ENCODE results near the gene ACOX3. TPM values are rescaled to one million over a fixed set of nuclear protein-coding genes. Genes with fewer than 3 reads are reported as not detected.
A peak's percentile ranks its signal among the peaks of the same experiment; 100 is the strongest.

ACOX3 gene
- total RNA-seq, 1 donor from 2014 or later = 30.4 TPM

DNA sequence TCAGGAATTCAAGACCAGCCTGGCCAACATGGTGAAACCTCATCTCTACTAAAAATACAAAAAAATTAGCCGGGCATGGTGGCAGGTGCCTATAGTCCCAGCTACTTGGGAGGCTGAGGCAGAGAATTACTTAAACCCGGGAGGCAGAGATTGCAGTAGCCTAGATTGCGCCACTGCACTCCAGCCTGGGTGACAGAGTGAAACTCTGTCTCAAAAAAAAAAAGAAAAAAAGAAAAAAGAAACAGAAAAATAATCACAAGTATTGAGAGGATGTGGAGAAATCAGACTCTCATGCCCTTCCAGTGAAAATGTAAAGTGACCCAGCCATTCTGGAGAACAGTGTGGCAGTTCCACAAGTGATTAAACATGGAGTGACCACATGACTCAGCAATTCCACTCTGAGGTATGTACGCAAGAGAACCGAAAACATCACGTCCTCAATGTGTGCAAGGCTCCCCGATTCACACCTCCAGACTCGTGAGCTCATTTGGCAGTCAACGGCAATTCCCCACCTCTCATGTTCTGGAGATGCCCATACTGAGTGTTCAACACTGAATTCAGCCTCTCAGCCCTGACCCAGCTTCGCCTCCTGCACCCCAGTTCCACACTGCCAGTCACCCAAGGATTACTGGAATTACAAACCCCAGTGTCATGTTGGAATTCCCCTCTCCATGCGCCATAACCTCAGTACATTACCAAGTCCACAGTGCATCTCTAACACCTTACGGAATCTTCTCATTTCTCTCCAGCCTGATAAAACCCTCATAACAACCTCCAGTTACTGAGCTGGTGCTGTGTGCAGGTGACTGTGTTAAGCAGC is 21.1 kb downstream of the ACOX3 start:
- H3K9me3 ChIP-seq = no peaks in the 10 kb centered on the region
- no peak for DNase-seq
- ATAC-seq = peak; percentile 87 to 96
- intact Hi-C loops (cut with DNase I) = no loop called here
- H3K36me3 ChIP-seq = peaks cover 22% of the 10 kb centered on the region
- H3K4me1 ChIP-seq = peaks cover 18% of the 10 kb centered on the region
- H3K27me3 ChIP-seq (ENCODE audit: low read depth) = no peaks in the 10 kb centered on the region
- no peak overlapping the region for H3K4me3 ChIP-seq
- no peak overlapping the region for H3K27ac ChIP-seq
- no peak for TF ChIP-seq CTCF (IDR thresholded peaks at IDR 0.05)

DNA sequence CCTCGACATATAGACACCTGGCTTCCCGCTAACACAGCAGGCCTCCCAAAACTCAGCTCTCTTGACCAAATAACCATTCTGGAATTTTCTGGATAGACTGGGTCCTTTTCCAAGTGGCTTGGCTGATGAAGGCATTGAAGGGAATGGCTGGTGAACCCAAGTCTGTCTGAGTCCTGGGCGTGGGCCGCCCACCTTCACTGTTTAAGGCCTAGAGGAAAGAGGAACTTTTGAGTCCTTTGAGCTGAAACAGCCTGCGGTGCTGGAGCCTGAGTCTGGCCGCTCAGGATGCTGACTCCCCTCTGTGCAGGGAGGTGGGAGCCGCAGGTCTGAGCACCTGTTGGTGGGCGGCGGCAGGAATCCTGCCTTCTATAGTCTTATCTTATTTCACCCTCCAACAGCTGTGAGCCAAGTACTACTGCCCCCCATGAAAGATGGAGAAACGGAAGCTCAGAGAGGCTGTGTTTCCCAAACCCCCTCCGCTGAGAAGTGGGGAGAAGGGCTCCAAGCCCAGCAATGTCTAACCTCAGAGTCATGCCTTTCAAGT is 23.4 kb downstream of the ACOX3 start:
- peaks cover 18% of the 10 kb centered on the region for H3K4me1 ChIP-seq
- ATAC-seq = no peak
- no peaks in the 10 kb centered on the region for H3K9me3 ChIP-seq
- intact Hi-C loops (cut with DNase I) = no loop called here
- H3K36me3 ChIP-seq = peaks cover 29% of the 10 kb centered on the region
- H3K4me3 ChIP-seq = no peak overlapping the region
- TF ChIP-seq CTCF (IDR thresholded peaks at IDR 0.05) = no peak
- H3K27ac ChIP-seq = no peak overlapping the region
- no peaks in the 10 kb centered on the region for H3K27me3 ChIP-seq (ENCODE audit: low read depth)
- no peak for DNase-seq

GRCh38 chr4:8414377-8414776 is 26.1 kb downstream of the ACOX3 start:
- TF ChIP-seq CTCF (IDR thresholded peaks at IDR 0.05) = no peak
- DNase-seq (no peak), ATAC-seq (no peak)
- Histone ChIP-seq H3K27me3 (ENCODE audit: low read depth) (no peaks in the 10 kb centered on the region), H3K4me1 (peaks cover 13% of the 10 kb centered on the region), H3K27ac (no peak overlapping the region), H3K9me3 (no peaks in the 10 kb centered on the region), H3K4me3 (no peak overlapping the region), H3K36me3 (peaks cover 42% of the 10 kb centered on the region)
- intact Hi-C loops (cut with DNase I) = no loop called here

DNA sequence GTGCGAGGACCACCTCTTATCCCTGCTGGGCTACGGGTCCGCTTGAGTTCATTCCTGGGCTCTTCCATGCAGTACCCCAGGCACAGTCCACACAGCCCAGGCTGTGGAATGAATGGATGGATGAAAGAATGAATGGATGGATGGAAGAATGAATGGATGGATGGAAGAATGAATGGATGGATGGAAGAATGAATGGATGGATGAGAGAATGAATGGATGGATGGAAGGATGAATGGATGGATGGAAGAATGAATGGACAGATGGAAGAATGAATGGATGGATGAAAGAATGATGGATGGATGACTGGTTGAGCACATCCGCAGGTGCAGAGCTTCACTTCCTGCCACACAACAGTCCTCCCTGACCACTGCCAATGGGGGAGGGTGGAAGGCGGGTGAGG is 28.2 kb downstream of the ACOX3 start:
- H3K36me3 ChIP-seq = peaks cover 52% of the 10 kb centered on the region
- no peak overlapping the region for H3K4me3 ChIP-seq
- peaks cover 3% of the 10 kb centered on the region for H3K4me1 ChIP-seq
- no peak for ATAC-seq
- H3K27me3 ChIP-seq (ENCODE audit: low read depth) = no peaks in the 10 kb centered on the region
- no peak overlapping the region for H3K27ac ChIP-seq
- no peak for TF ChIP-seq CTCF (IDR thresholded peaks at IDR 0.05)
- no peak for DNase-seq
- H3K9me3 ChIP-seq = no peaks in the 10 kb centered on the region
- intact Hi-C loops (cut with DNase I) = no loop called here

- Histone ChIP-seq H3K9me3 (no peaks in the 10 kb centered on the region), H3K27ac (no peak overlapping the region), H3K4me1 (no peaks in the 10 kb centered on the region), H3K27me3 (ENCODE audit: low read depth) (no peaks in the 10 kb centered on the region), H3K36me3 (peaks cover 54% of the 10 kb centered on the region), H3K4me3 (no peak overlapping the region)
- no peak for DNase-seq
- TF ChIP-seq CTCF (IDR thresholded peaks at IDR 0.05) = no peak
- intact Hi-C loops (cut with DNase I) = no loop called here
- no peak for ATAC-seq
These were observed 29.0 kb downstream of the ACOX3 start for GRCh38 chr4:8411351-8412180.
